Measurements from ENCODE around the gene MMGT1.
"Not testable (repeated sequence)": the region's sequence is repeated elsewhere in the genome, so short reads cannot be mapped to it uniquely, and the experiment has no call there.

MMGT1 gene

GRCh38 chrX:135981668-135982067 is 7.9 kb upstream of the MMGT1 start:
- H3K9me3 ChIP-seq (ENCODE audit: control insufficient read depth, insufficient read depth, low read length) = no peaks in the 10 kb centered on the region
- no peaks in the 10 kb centered on the region for H3K27me3 ChIP-seq (ENCODE audit: control insufficient read depth, insufficient read depth, low read length)
- no peaks in the 10 kb centered on the region for H3K4me1 ChIP-seq (ENCODE audit: control insufficient read depth, insufficient read depth, low read length)
- H3K4me3 ChIP-seq (ENCODE audit: low read depth, low read length) = no peak overlapping the region
- no peak overlapping the region for H3K9ac ChIP-seq (ENCODE audit: low read depth, low read length)
- H3K36me3 ChIP-seq (ENCODE audit: control insufficient read depth, insufficient read depth, low read length) = no peaks in the 10 kb centered on the region

DNA sequence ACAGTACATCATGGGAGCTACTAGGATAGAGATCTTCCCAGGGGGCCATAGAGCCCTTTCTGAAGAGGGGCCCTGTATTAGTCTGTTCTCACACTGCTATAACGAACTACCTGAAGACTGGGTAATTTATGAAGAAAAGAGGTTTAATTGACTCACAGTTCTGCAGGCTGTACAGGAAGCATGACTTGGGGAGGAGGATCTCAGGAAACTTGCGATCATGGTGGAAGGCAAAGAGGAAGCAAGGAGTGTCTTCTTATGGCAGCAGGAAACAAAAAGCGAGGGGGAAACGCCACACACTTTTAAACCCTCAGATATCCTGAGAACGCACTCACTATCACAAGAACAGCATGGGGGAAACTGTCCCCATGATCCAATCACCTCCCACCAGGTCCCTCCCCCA is 7.2 kb upstream of the MMGT1 start:
- H3K9ac ChIP-seq (ENCODE audit: low read depth, low read length) = no peak overlapping the region
- no peaks in the 10 kb centered on the region for H3K4me1 ChIP-seq (ENCODE audit: control insufficient read depth, insufficient read depth, low read length)
- no peaks in the 10 kb centered on the region for H3K9me3 ChIP-seq (ENCODE audit: control insufficient read depth, insufficient read depth, low read length)
- H3K36me3 ChIP-seq (ENCODE audit: control insufficient read depth, insufficient read depth, low read length) = no peaks in the 10 kb centered on the region
- no peak overlapping the region for H3K4me3 ChIP-seq (ENCODE audit: low read depth, low read length)
- H3K27me3 ChIP-seq (ENCODE audit: control insufficient read depth, insufficient read depth, low read length) = no peaks in the 10 kb centered on the region

- no peaks in the 10 kb centered on the region for H3K27me3 ChIP-seq (ENCODE audit: control insufficient read depth, insufficient read depth, low read length)
- no peak overlapping the region for H3K4me3 ChIP-seq (ENCODE audit: low read depth, low read length)
- H3K36me3 ChIP-seq (ENCODE audit: control insufficient read depth, insufficient read depth, low read length) = no peaks in the 10 kb centered on the region
- H3K9ac ChIP-seq (ENCODE audit: low read depth, low read length) = no peak overlapping the region
- no peaks in the 10 kb centered on the region for H3K9me3 ChIP-seq (ENCODE audit: control insufficient read depth, insufficient read depth, low read length)
- H3K4me1 ChIP-seq (ENCODE audit: control insufficient read depth, insufficient read depth, low read length) = no peaks in the 10 kb centered on the region
Measured at GRCh38 chrX:135977611-135978010, 3.8 kb upstream of the MMGT1 start.

DNA sequence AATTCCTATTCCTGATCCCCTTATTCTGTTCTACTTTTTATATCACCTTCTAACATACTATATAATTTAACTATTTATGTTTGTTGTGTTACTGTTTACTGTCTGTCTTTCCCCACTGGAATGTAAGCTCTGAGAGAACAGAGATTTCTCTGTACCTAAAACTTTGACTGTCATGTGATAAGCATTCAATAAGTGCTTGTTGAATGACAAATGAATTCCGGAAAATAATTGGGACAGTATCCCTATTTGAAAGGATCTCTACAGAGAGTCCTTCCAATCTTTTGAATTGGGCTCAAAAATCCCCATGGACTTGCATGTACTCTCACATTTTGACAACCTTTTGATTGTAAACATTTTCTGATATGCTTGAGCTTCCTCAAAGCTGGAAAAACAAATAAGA is 1.6 kb upstream of the MMGT1 start:
- Histone ChIP-seq H3K4me1 (ENCODE audit: control insufficient read depth, insufficient read depth, low read length) (no peaks in the 10 kb centered on the region), H3K36me3 (ENCODE audit: control insufficient read depth, insufficient read depth, low read length) (no peaks in the 10 kb centered on the region), H3K9me3 (ENCODE audit: control insufficient read depth, insufficient read depth, low read length) (no peaks in the 10 kb centered on the region), H3K27me3 (ENCODE audit: control insufficient read depth, insufficient read depth, low read length) (no peaks in the 10 kb centered on the region), H3K9ac (ENCODE audit: low read depth, low read length) (no peak overlapping the region), H3K4me3 (ENCODE audit: low read depth, low read length) (no peak overlapping the region)

DNA sequence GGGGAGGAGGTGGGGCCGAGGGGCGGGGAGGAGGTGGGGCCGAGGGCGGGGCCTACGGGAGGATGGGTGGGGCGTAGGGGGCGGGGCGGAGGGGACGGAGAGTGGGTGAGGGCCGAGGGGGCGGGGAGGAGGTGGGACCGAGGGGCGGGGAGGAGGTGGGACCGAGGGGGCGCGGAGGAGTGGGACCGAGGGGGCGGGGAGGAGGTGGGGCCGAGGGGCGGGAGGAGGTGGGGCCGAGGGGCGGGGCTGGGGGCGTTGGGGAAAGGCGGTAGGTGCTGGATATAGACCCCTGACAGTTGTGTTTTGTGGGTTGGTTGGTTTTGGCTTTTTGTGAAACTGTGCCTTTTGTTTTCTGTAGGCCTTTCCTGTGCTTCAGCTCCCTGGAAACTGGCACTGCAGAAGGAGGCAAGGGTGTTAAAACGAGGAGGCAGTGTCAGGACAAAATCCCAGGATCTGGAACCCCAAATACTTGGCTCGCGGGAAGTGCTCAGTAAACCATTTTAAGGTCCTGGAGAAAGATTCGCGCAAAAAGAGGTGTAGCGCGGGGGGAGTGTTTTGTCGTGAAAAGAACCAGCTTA is 580 bp upstream of the MMGT1 start:
- peak overlapping the region; percentile 55 for H3K4me3 ChIP-seq (ENCODE audit: low read depth, low read length)
- H3K36me3 ChIP-seq (ENCODE audit: control insufficient read depth, insufficient read depth, low read length) = no peaks in the 10 kb centered on the region
- no peaks in the 10 kb centered on the region for H3K27me3 ChIP-seq (ENCODE audit: control insufficient read depth, insufficient read depth, low read length)
- H3K9ac ChIP-seq (ENCODE audit: low read depth, low read length) = no peak overlapping the region
- no peaks in the 10 kb centered on the region for H3K4me1 ChIP-seq (ENCODE audit: control insufficient read depth, insufficient read depth, low read length)
- no peaks in the 10 kb centered on the region for H3K9me3 ChIP-seq (ENCODE audit: control insufficient read depth, insufficient read depth, low read length)

DNA sequence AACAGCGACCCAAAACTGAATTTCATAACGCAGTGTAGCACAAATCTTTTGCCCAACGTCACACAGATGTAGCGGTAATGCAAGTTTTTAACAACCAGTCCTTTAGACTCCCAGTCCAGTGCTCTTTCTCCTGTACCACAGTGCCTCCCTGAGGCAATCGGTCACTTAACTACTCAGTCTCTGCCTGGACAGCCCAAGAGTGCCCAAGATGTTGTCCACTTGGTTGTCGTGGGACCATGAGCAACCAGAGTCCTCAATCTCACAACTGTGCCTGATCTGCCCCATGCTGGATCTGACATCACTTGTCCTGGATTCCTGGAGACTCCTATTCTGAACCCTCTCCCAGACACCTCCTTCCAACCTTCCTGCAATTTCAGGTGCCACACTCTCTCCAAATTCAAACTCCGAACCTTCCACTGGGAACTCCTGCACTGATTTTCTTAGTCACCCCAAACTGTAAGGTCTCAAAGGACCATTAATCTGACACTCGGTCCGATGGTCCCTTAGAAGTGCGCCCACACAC is 702 bp downstream of the MMGT1 start:
- H3K4me3 ChIP-seq (ENCODE audit: low read depth, low read length) = peak overlapping the region; percentile 88

GRCh38 chrX:135951291-135951690 is 22.5 kb downstream of the MMGT1 start:
- Histone ChIP-seq H3K4me1 (ENCODE audit: control insufficient read depth, insufficient read depth, low read length) (no peaks in the 10 kb centered on the region), H3K27me3 (ENCODE audit: control insufficient read depth, insufficient read depth, low read length) (no peaks in the 10 kb centered on the region), H3K4me3 (ENCODE audit: low read depth, low read length) (no peak overlapping the region), H3K9me3 (ENCODE audit: control insufficient read depth, insufficient read depth, low read length) (no peaks in the 10 kb centered on the region), H3K36me3 (ENCODE audit: control insufficient read depth, insufficient read depth, low read length) (no peaks in the 10 kb centered on the region), H3K9ac (ENCODE audit: low read depth, low read length) (no peak overlapping the region)

More for the DNA sequence above, 702 bp downstream of the MMGT1 start:
- Histone ChIP-seq H3K4me1 (ENCODE audit: control insufficient read depth, insufficient read depth, low read length) (no peaks in the 10 kb centered on the region), H3K9me3 (ENCODE audit: control insufficient read depth, insufficient read depth, low read length) (no peaks in the 10 kb centered on the region), H3K36me3 (ENCODE audit: control insufficient read depth, insufficient read depth, low read length) (no peaks in the 10 kb centered on the region), H3K27me3 (ENCODE audit: control insufficient read depth, insufficient read depth, low read length) (no peaks in the 10 kb centered on the region), H3K9ac (ENCODE audit: low read depth, low read length) (no peak overlapping the region)

- H3K4me1 ChIP-seq (ENCODE audit: control insufficient read depth, insufficient read depth, low read length) = no peaks in the 10 kb centered on the region
- H3K4me3 ChIP-seq (ENCODE audit: low read depth, low read length) = no peak overlapping the region
- H3K36me3 ChIP-seq (ENCODE audit: control insufficient read depth, insufficient read depth, low read length) = no peaks in the 10 kb centered on the region
- peaks cover 9% of the 10 kb centered on the region for H3K9me3 ChIP-seq (ENCODE audit: control insufficient read depth, insufficient read depth, low read length)
- no peaks in the 10 kb centered on the region for H3K27me3 ChIP-seq (ENCODE audit: control insufficient read depth, insufficient read depth, low read length)
- no peak overlapping the region for H3K9ac ChIP-seq (ENCODE audit: low read depth, low read length)
Measured at GRCh38 chrX:135944486-135944885, 29.3 kb downstream of the MMGT1 start.

- no peak overlapping the region for H3K9ac ChIP-seq (ENCODE audit: low read depth, low read length)
- peaks cover 4% of the 10 kb centered on the region for H3K27me3 ChIP-seq (ENCODE audit: control insufficient read depth, insufficient read depth, low read length)
- no peaks in the 10 kb centered on the region for H3K36me3 ChIP-seq (ENCODE audit: control insufficient read depth, insufficient read depth, low read length)
- H3K4me3 ChIP-seq (ENCODE audit: low read depth, low read length) = no peak overlapping the region
- H3K4me1 ChIP-seq (ENCODE audit: control insufficient read depth, insufficient read depth, low read length) = no peaks in the 10 kb centered on the region
- no peaks in the 10 kb centered on the region for H3K9me3 ChIP-seq (ENCODE audit: control insufficient read depth, insufficient read depth, low read length)
Measured at GRCh38 chrX:135931644-135932487, 41.9 kb downstream of the MMGT1 start.

DNA sequence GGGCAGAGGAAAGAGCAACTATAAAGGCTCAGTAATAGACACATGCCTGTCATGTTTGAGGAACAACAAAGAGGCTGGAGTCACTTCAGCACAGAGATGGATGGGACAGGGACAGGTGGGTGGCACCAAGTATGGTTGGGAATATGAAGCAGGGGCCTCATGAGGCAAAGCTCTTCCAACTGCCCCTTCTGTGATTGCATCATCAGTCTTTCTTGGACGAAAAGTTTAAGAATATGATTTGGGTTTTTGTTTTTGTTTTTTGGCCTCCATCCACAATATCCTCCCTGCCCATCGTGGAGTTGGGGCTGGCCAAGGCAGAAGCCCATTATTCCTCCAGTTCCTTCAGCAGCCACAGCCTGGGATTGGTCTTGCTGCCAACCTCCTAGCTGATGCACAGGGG is 45.9 kb downstream of the MMGT1 start:
- Histone ChIP-seq H3K4me3 (ENCODE audit: low read depth, low read length) (no peak overlapping the region), H3K36me3 (ENCODE audit: control insufficient read depth, insufficient read depth, low read length) (no peaks in the 10 kb centered on the region), H3K4me1 (ENCODE audit: control insufficient read depth, insufficient read depth, low read length) (no peaks in the 10 kb centered on the region), H3K9me3 (ENCODE audit: control insufficient read depth, insufficient read depth, low read length) (no peaks in the 10 kb centered on the region), H3K27me3 (ENCODE audit: control insufficient read depth, insufficient read depth, low read length) (peaks cover 4% of the 10 kb centered on the region), H3K9ac (ENCODE audit: low read depth, low read length) (no peak overlapping the region)

DNA sequence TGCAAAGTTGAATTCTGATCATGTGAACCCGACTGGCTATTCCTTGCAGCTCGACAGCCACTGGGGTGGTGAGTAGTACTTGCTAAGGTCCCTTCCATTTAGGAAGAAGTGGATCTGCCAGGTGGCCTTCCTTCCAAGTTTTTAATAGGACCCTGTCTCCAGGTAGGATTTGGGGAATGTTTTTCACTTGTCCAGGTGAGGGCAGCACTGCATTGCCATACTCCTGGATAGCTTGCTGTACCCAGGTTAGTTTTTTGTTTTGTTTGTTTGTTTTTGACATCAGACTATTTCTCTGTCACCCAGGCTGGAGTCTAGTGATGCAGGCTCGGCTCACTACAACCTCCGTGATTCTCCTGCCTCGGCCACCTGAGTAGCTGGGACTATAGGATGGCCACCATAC is 50.4 kb downstream of the MMGT1 start:
- no peak overlapping the region for H3K4me3 ChIP-seq (ENCODE audit: low read depth, low read length)
- no peaks in the 10 kb centered on the region for H3K4me1 ChIP-seq (ENCODE audit: control insufficient read depth, insufficient read depth, low read length)
- H3K9ac ChIP-seq (ENCODE audit: low read depth, low read length) = no peak overlapping the region
- peaks cover 2% of the 10 kb centered on the region for H3K27me3 ChIP-seq (ENCODE audit: control insufficient read depth, insufficient read depth, low read length)
- no peaks in the 10 kb centered on the region for H3K9me3 ChIP-seq (ENCODE audit: control insufficient read depth, insufficient read depth, low read length)
- no peaks in the 10 kb centered on the region for H3K36me3 ChIP-seq (ENCODE audit: control insufficient read depth, insufficient read depth, low read length)

DNA sequence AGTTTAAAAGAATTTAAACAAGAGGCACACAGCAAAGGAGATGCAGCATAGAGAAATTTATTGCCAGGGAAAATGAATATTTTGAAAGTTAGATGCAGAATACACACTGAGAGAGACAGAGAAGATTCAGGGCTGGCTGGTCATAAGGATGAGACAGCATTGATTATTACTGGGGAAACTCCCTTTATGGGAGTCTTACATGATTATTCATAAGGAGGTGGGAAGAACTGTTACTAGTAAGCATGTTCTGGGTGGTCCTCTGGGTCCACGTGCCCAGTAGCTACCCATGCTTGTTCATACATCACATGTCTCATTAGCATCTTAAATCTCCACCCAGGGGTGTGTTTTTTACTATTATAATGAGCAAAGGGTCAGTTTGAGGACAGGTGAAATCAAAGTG is 53.3 kb downstream of the MMGT1 start:
- not testable (repeated sequence) for H3K4me3 ChIP-seq (ENCODE audit: low read depth, low read length); H3K9me3 ChIP-seq (ENCODE audit: control insufficient read depth, insufficient read depth, low read length); H3K4me1 ChIP-seq (ENCODE audit: control insufficient read depth, insufficient read depth, low read length); H3K27me3 ChIP-seq (ENCODE audit: control insufficient read depth, insufficient read depth, low read length); H3K36me3 ChIP-seq (ENCODE audit: control insufficient read depth, insufficient read depth, low read length); H3K9ac ChIP-seq (ENCODE audit: low read depth, low read length)

Data from iPS-15b (cell line).